ENCODE results near the gene ABRACL.

DNA sequence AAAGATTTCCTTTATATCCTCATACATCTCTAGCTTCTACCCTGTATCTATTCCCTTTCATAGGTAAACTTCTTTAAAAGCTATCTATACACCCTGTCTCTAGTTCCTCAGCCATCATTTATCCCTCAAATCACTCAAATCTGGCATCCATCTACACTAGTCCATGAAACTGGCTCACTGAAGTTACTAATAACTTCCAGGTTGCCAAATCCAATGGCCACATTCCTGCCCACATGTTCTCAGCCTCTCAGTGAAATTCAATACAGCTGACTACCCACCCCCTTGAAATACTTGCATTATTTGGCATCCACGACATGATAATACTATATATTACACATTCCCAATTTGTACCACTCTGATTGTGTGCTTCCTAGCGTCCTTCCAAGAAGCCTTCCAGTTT lies 49.2 kb upstream of the ABRACL start:
- TF ChIP-seq, protein P1, sequence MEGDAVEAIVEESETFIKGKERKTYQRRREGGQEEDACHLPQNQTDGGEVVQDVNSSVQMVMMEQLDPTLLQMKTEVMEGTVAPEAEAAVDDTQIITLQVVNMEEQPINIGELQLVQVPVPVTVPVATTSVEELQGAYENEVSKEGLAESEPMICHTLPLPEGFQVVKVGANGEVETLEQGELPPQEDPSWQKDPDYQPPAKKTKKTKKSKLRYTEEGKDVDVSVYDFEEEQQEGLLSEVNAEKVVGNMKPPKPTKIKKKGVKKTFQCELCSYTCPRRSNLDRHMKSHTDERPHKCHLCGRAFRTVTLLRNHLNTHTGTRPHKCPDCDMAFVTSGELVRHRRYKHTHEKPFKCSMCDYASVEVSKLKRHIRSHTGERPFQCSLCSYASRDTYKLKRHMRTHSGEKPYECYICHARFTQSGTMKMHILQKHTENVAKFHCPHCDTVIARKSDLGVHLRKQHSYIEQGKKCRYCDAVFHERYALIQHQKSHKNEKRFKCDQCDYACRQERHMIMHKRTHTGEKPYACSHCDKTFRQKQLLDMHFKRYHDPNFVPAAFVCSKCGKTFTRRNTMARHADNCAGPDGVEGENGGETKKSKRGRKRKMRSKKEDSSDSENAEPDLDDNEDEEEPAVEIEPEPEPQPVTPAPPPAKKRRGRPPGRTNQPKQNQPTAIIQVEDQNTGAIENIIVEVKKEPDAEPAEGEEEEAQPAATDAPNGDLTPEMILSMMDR (IDR thresholded peaks at IDR 0.05): no peak
- TF ChIP-seq, protein P2, sequence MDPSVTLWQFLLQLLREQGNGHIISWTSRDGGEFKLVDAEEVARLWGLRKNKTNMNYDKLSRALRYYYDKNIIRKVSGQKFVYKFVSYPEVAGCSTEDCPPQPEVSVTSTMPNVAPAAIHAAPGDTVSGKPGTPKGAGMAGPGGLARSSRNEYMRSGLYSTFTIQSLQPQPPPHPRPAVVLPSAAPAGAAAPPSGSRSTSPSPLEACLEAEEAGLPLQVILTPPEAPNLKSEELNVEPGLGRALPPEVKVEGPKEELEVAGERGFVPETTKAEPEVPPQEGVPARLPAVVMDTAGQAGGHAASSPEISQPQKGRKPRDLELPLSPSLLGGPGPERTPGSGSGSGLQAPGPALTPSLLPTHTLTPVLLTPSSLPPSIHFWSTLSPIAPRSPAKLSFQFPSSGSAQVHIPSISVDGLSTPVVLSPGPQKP (IDR thresholded peaks at IDR 0.05; ENCODE audit: low read depth, low read length): no peak
- TF ChIP-seq POLR2A (IDR thresholded peaks at IDR 0.05; ENCODE audit: low read length) (no peak), NR3C1 (IDR thresholded peaks at IDR 0.05) (no peak), SMC3 (IDR thresholded peaks at IDR 0.05) (no peak), TP53 (CRISPR knock-in tag; IDR thresholded peaks at IDR 0.05) (no peak), ZNF302 (CRISPR knock-in tag; IDR thresholded peaks at IDR 0.05) (no peak), EP300 (IDR thresholded peaks at IDR 0.05) (no peak)
- TF ChIP-seq, protein P3, sequence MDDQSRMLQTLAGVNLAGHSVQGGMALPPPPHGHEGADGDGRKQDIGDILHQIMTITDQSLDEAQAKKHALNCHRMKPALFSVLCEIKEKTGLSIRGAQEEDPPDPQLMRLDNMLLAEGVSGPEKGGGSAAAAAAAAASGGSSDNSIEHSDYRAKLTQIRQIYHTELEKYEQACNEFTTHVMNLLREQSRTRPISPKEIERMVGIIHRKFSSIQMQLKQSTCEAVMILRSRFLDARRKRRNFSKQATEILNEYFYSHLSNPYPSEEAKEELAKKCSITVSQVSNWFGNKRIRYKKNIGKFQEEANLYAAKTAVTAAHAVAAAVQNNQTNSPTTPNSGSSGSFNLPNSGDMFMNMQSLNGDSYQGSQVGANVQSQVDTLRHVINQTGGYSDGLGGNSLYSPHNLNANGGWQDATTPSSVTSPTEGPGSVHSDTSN (IDR thresholded peaks at IDR 0.05): no peak
- TF ChIP-seq, protein P4, sequence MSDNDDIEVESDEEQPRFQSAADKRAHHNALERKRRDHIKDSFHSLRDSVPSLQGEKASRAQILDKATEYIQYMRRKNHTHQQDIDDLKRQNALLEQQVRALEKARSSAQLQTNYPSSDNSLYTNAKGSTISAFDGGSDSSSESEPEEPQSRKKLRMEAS (IDR thresholded peaks at IDR 0.05): no peak

Data from A549 (cell line).